Vagina (tissue), 2 donors: ENCODE data around the gene PRPF6. TPM values are rescaled to one million over a fixed set of nuclear protein-coding genes. Genes with fewer than 3 reads are reported as not detected.

Experiments
- DNase-seq, 2 donors: peaks; one replicate each; pipeline ENCODE4 v3.0.0-alpha.2; 2017; ENCODE audit errors: extremely low spot score in 2 of 2
- H3K27ac ChIP-seq: fragments of 200-600 bp; sonication (generic); one replicate; pipeline ENCODE4 v1.5.1; 2019
- H3K27me3 ChIP-seq: fragments of 200-600 bp; sonication (generic); one replicate; pipeline ENCODE4 v1.5.1; 2019
- H3K36me3 ChIP-seq, 2 donors: fragments of 200-600 bp; sonication (generic); one replicate each; pipeline ENCODE4 v1.5.1; 2017 to 2019
- H3K4me1 ChIP-seq: fragments of 200-600 bp; sonication (generic); one replicate; pipeline ENCODE4 v1.5.1; 2019
- H3K4me3 ChIP-seq, 2 donors: fragments of 200-600 bp; sonication (generic); 1 replicate in 1 of 2; 2 replicates in 1 of 2; pipeline ENCODE4 v1.5.1; 2016 to 2019
- H3K9me3 ChIP-seq: fragments of 200-600 bp; sonication (generic); one replicate; pipeline ENCODE4 v1.5.1; 2019
- POLR2A ChIP-seq, 2 donors: fragments of 450-650 bp; IDR thresholded peaks; one replicate each; pipeline ENCODE4 v1.6.1; 2017; ENCODE audit warnings: antibody characterized with exemption in 2 of 2, mild to moderate bottlenecking in 2 of 2, moderate library complexity in 2 of 2
- POLR2AphosphoS5 ChIP-seq, 2 donors: sonication (generic); formaldehyde crosslinking; IDR thresholded peaks; one replicate each; pipeline ENCODE4 v1.9.0; 2017; ENCODE audit warnings: antibody characterized with exemption in 2 of 2, mild to moderate bottlenecking in 2 of 2, low read depth in 1 of 2; ENCODE audit not compliant: insufficient read depth in 1 of 2
- intact Hi-C: fragments of 100-400 bp; cut with DNase I; formaldehyde crosslinking; loops from one replicate; pipeline ENCODE4 v1.15.1; 2023
- total RNA-seq: library from RNA; depleted of rRNA; stranded (reverse); fragments of >200 nt; gene quantifications from one replicate; pipeline ENCODE4 v1.2.3, GENCODE V29; 2016
- TF ChIP-seq, protein P1 (sequence below), 3 experiments: fragments of 450-650 bp in 2 of 3; fragments of 200-600 bp in 1 of 3; sonication (generic) in 1 of 3; IDR thresholded peaks; one replicate each; pipeline ENCODE4 v1.5.1; 2017 to 2019; ENCODE audit warnings: antibody characterized with exemption in 3 of 3, mild to moderate bottlenecking in 2 of 3, moderate library complexity in 2 of 3

The PRPF6 gene
- total RNA-seq, 1 donor from 2014 or later, result 50.6 TPM

- H3K27me3 ChIP-seq, result no peaks in the 10 kb centered on the region
- H3K4me3 ChIP-seq, result no peak overlapping the region
- H3K36me3 ChIP-seq, result peaks cover 0 to 3% of the 10 kb centered on the region in 2 donors
- no peaks in the 10 kb centered on the region for H3K9me3 ChIP-seq
- peaks cover 32% of the 10 kb centered on the region for H3K4me1 ChIP-seq
- DNase-seq, result no peak
- H3K27ac ChIP-seq, result no peak overlapping the region
- TF ChIP-seq, protein P1, sequence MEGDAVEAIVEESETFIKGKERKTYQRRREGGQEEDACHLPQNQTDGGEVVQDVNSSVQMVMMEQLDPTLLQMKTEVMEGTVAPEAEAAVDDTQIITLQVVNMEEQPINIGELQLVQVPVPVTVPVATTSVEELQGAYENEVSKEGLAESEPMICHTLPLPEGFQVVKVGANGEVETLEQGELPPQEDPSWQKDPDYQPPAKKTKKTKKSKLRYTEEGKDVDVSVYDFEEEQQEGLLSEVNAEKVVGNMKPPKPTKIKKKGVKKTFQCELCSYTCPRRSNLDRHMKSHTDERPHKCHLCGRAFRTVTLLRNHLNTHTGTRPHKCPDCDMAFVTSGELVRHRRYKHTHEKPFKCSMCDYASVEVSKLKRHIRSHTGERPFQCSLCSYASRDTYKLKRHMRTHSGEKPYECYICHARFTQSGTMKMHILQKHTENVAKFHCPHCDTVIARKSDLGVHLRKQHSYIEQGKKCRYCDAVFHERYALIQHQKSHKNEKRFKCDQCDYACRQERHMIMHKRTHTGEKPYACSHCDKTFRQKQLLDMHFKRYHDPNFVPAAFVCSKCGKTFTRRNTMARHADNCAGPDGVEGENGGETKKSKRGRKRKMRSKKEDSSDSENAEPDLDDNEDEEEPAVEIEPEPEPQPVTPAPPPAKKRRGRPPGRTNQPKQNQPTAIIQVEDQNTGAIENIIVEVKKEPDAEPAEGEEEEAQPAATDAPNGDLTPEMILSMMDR (IDR thresholded peaks at IDR 0.05), result no peak
- no peak for TF ChIP-seq POLR2A (IDR thresholded peaks at IDR 0.05)
- TF ChIP-seq POLR2AphosphoS5 (IDR thresholded peaks at IDR 0.05; ENCODE audit: insufficient read depth in 1 of 2, low read depth in 1 of 2), result no peak
- intact Hi-C loops, result no loop called here
Measured at GRCh38 chr20:64067005-64067632, 86.2 kb downstream of the PRPF6 start.

GRCh38 chr20:64067733-64068307 is 86.9 kb downstream of the PRPF6 start:
- Histone ChIP-seq H3K4me1 (peaks cover 26% of the 10 kb centered on the region), H3K9me3 (no peaks in the 10 kb centered on the region), H3K4me3 (no peak overlapping the region), H3K27ac (no peak overlapping the region), H3K27me3 (no peaks in the 10 kb centered on the region), H3K36me3 (peaks cover 0 to 3% of the 10 kb centered on the region in 2 donors)
- intact Hi-C loops, result no loop called here
- DNase-seq, result no peak
- TF ChIP-seq POLR2AphosphoS5 (IDR thresholded peaks at IDR 0.05; ENCODE audit: insufficient read depth in 1 of 2, low read depth in 1 of 2) (no peak), POLR2A (IDR thresholded peaks at IDR 0.05) (no peak)
- TF ChIP-seq, protein P1 (IDR thresholded peaks at IDR 0.05), result no peak

- no peak for DNase-seq
Measured at GRCh38 chr20:64068386-64069208, 87.7 kb downstream of the PRPF6 start.

DNA sequence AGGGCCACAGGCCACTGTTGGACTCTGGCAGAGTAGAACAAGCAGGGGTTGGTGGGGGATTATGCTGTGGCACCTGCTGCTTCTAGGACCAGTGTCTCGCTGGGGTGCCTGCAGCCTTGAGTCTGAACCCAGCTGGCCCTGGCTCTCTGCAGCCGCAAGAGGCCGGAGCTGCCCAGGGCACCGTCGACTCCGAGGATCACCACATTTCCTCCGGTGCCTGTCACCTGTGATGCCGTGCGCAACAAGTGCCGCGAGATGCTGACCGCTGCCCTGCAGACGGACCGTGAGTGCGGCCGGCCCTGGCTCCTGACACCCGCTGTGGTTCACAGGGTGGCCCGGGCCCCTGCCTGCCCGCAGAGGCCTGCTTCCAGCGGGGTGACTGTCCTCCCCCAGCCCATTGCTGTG is 88.3 kb downstream of the PRPF6 start:
- peaks cover 0 to 12% of the 10 kb centered on the region in 2 donors for H3K36me3 ChIP-seq
- no peak for DNase-seq
- intact Hi-C loops, result no loop called here
- no peak overlapping the region for H3K4me3 ChIP-seq
- H3K9me3 ChIP-seq, result no peaks in the 10 kb centered on the region
- TF ChIP-seq, protein P1 (IDR thresholded peaks at IDR 0.05), result no peak
- TF ChIP-seq POLR2A (IDR thresholded peaks at IDR 0.05), result no peak
- no peak for TF ChIP-seq POLR2AphosphoS5 (IDR thresholded peaks at IDR 0.05; ENCODE audit: insufficient read depth in 1 of 2, low read depth in 1 of 2)
- no peaks in the 10 kb centered on the region for H3K27me3 ChIP-seq
- peaks cover 19% of the 10 kb centered on the region for H3K4me1 ChIP-seq
- no peak overlapping the region for H3K27ac ChIP-seq

More at GRCh38 chr20:64068386-64069208, 87.7 kb downstream of the PRPF6 start:
- no peak for TF ChIP-seq POLR2AphosphoS5 (IDR thresholded peaks at IDR 0.05; ENCODE audit: insufficient read depth in 1 of 2, low read depth in 1 of 2)
- TF ChIP-seq, protein P1 (IDR thresholded peaks at IDR 0.05), result no peak
- no peak for TF ChIP-seq POLR2A (IDR thresholded peaks at IDR 0.05)
- H3K27me3 ChIP-seq, result no peaks in the 10 kb centered on the region
- H3K36me3 ChIP-seq, result peaks cover 0 to 8% of the 10 kb centered on the region in 2 donors
- H3K27ac ChIP-seq, result no peak overlapping the region
- intact Hi-C loops, result no loop called here
- H3K9me3 ChIP-seq, result no peaks in the 10 kb centered on the region
- no peak overlapping the region for H3K4me3 ChIP-seq
- H3K4me1 ChIP-seq, result peaks cover 25% of the 10 kb centered on the region
